Psoas muscle (tissue), 8 donors: ENCODE measurements around the gene RPP25L. TPM values are rescaled to one million over a fixed set of nuclear protein-coding genes. Genes with fewer than 3 reads are reported as not detected.

Source experiments
- ATAC-seq, 4 donors: fragments of 200-7000 bp; cut with Tn5 transposase; one replicate each; pipeline ENCODE4 v1.9.1; 2020; ENCODE audit warnings: moderate library complexity in 3 of 4, mild to moderate bottlenecking in 2 of 4
- DNase-seq, 2 donors: peaks; one replicate each; pipeline ENCODE4 v3.0.0-alpha.2; 2020
- H3K27ac ChIP-seq: fragments of 200-600 bp; one replicate; pipeline ENCODE4 v1.8.0; 2022
- H3K27me3 ChIP-seq, 3 donors: fragments of 200-600 bp in 1 of 3; one replicate each; pipeline versions ENCODE4 v1.6.1 to v1.8.0; 2013 to 2022; ENCODE audit warnings: low read length in 2 of 3, mild to moderate bottlenecking in 2 of 3, moderate library complexity in 1 of 3; ENCODE audit not compliant: insufficient read depth in 3 of 3
- H3K36me3 ChIP-seq, 2 donors: fragments of 200-600 bp in 1 of 2; one replicate each; pipeline versions ENCODE4 v1.6.1 to v1.8.0; 2013 to 2022; ENCODE audit warnings: low read depth in 1 of 2, mild to moderate bottlenecking in 1 of 2, moderate library complexity in 1 of 2; ENCODE audit not compliant: insufficient read depth in 1 of 2
- H3K4me1 ChIP-seq: fragments of 200-600 bp; one replicate; pipeline ENCODE4 v1.8.0; 2022
- H3K4me3 ChIP-seq: fragments of 200-600 bp; one replicate; pipeline ENCODE4 v1.8.0; 2022; ENCODE audit warnings: mild to moderate bottlenecking
- H3K9me3 ChIP-seq: fragments of 200-600 bp; one replicate; pipeline ENCODE4 v1.8.0; 2022
- CTCF ChIP-seq: fragments of 200-600 bp; IDR thresholded peaks from one replicate; pipeline ENCODE4 v1.8.0; 2022; ENCODE audit warnings: antibody characterized with exemption
- WGBS, 3 donors: extraction: QIAGEN DNeasy Blood & Tissue Kit; methylation state at CpG; one replicate each; pipeline versions ENCODE4 v1.1.6 to v1.1.7; 2013; 5-methylcytosine and 5-hydroxymethylcytosine counted together
- intact Hi-C, 2 donors: fragments of 100-400 bp; cut with DNase I; formaldehyde crosslinking; loops; one replicate each; pipeline versions ENCODE4 v1.11.0 to v1.14.2; 2022
- polyA plus RNA-seq, 3 donors: library from polyadenylated mRNA; stranded (reverse); fragments of 200-250 nt; gene quantifications; one replicate each; pipeline ENCODE4 v1.2.3, GENCODE V29; 2013
- total RNA-seq, 4 donors: library from RNA; stranded (reverse); fragmentation: NEBNext Ultra II Directional in 2 of 4; extraction: Animal tissue kit (Norgen Biotek cat#: 25700) in 2 of 4; gene quantifications; one replicate each; pipeline versions ENCODE4 v1.2.1 to v1.2.4, GENCODE V29; 2021 to 2023
- donor health status: healthy with polysubstance abuse.
- donor health status: DM: no; HTN: no; CAD: no; lungs with moderate emphysema.
- donor health status: Bipolar disorder and iron deficiency.
- donor health status: healthy.
- donor health status: DM: yes; HTN: yes; CAD: no.
- donor health status: DM: no; HTN: no; CAD: no.
- donor health status: DM: no; HTN: no; CAD: no.
- donor health status: DM: yes; HTN: yes; CAD: no.

The RPP25L gene
- total and polyA plus RNA-seq, 7 donors = 58.5 to 124 (median 69.7) TPM

GRCh38 chr9:34572628-34573027 lies 39.3 kb downstream of the RPP25L start:
- Histone ChIP-seq H3K9me3 (no peaks in the 10 kb centered on the region), H3K27me3 (no peaks in the 10 kb centered on the region), H3K4me1 (peaks cover 25% of the 10 kb centered on the region), H3K4me3 (no peak overlapping the region), H3K36me3 (peaks cover 0 to 21% of the 10 kb centered on the region in 2 donors), H3K27ac (no peak overlapping the region)
- no peak for DNase-seq
- TF ChIP-seq CTCF = no peak
- 88 to 94% (median 88%) methylated on average over 6 of the region's 6 CpGs for WGBS, 3 donors
- intact Hi-C loops = no loop called here
- peak in 2 of 4 donors; percentile 9 to 14 for ATAC-seq

- Histone ChIP-seq H3K9me3 (no peaks in the 10 kb centered on the region), H3K36me3 (peaks cover 0 to 19% of the 10 kb centered on the region in 2 donors), H3K27me3 (no peaks in the 10 kb centered on the region), H3K4me3 (no peak overlapping the region), H3K27ac (peak overlapping the region; percentile 65), H3K4me1 (peaks cover 28% of the 10 kb centered on the region)
- intact Hi-C loops = no loop called here
- DNase-seq = no peak
- ATAC-seq = no peak
- TF ChIP-seq CTCF = no peak
These were observed 39.8 kb downstream of the RPP25L start for GRCh38 chr9:34572092-34572491.

GRCh38 chr9:34571481-34571810 lies 40.5 kb downstream of the RPP25L start:
- H3K9me3 ChIP-seq = no peaks in the 10 kb centered on the region
- H3K27ac ChIP-seq = peak overlapping the region; percentile 65
- H3K36me3 ChIP-seq = peaks cover 0 to 13% of the 10 kb centered on the region in 2 donors
- H3K4me3 ChIP-seq = no peak overlapping the region
- H3K27me3 ChIP-seq = no peaks in the 10 kb centered on the region
- no peak for TF ChIP-seq CTCF
- DNase-seq = no peak
- peak in 1 of 4 donors; percentile 15 for ATAC-seq
- peaks cover 28% of the 10 kb centered on the region for H3K4me1 ChIP-seq
- intact Hi-C loops = no loop called here
- 44 to 54% (median 54%) methylated on average over 12 of the region's 12 CpGs for WGBS, 3 donors

- ATAC-seq = peak; percentile 60 to 81 (median 75)
- peak in 1 of 2 donors; percentile 46 for DNase-seq
- Histone ChIP-seq H3K27ac (peak overlapping the region; percentile 65), H3K4me3 (no peak overlapping the region), H3K4me1 (peaks cover 28% of the 10 kb centered on the region), H3K27me3 (no peaks in the 10 kb centered on the region), H3K36me3 (peaks cover 0 to 10% of the 10 kb centered on the region in 2 donors), H3K9me3 (no peaks in the 10 kb centered on the region)
- intact Hi-C loops = no loop called here
- no peak for TF ChIP-seq CTCF
- 32 to 41% (median 38%) methylated on average over 6 to 7 of the region's 7 CpGs for WGBS, 3 donors
These were observed 41.0 kb downstream of the RPP25L start for GRCh38 chr9:34570809-34571480.

- TF ChIP-seq CTCF = no peak
- Histone ChIP-seq H3K4me3 (no peak overlapping the region), H3K27me3 (no peaks in the 10 kb centered on the region), H3K9me3 (no peaks in the 10 kb centered on the region), H3K36me3 (peaks cover 0 to 16% of the 10 kb centered on the region in 2 donors), H3K27ac (peak overlapping the region; percentile 65), H3K4me1 (peaks cover 28% of the 10 kb centered on the region)
- 25 to 46% (median 29%) methylated on average over 11 of the region's 11 CpGs for WGBS, 3 donors
- intact Hi-C loops = no loop called here
- ATAC-seq (peak; percentile 14 to 17 (median 15)), DNase-seq (no peak)
These were observed 41.5 kb downstream of the RPP25L start for GRCh38 chr9:34570376-34570775.
